GM19035 (cell line): Measurements from ENCODE around the gene TSR2.

Experiments used
- ATAC-seq: cut with Tn5 transposase; IDR thresholded peaks from one replicate; pipeline ENCODE4 v1.9.1; 2021; ENCODE audit not compliant: unreplicated experiment

TSR2 gene, protein sequence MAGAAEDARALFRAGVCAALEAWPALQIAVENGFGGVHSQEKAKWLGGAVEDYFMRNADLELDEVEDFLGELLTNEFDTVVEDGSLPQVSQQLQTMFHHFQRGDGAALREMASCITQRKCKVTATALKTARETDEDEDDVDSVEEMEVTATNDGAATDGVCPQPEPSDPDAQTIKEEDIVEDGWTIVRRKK

DNA sequence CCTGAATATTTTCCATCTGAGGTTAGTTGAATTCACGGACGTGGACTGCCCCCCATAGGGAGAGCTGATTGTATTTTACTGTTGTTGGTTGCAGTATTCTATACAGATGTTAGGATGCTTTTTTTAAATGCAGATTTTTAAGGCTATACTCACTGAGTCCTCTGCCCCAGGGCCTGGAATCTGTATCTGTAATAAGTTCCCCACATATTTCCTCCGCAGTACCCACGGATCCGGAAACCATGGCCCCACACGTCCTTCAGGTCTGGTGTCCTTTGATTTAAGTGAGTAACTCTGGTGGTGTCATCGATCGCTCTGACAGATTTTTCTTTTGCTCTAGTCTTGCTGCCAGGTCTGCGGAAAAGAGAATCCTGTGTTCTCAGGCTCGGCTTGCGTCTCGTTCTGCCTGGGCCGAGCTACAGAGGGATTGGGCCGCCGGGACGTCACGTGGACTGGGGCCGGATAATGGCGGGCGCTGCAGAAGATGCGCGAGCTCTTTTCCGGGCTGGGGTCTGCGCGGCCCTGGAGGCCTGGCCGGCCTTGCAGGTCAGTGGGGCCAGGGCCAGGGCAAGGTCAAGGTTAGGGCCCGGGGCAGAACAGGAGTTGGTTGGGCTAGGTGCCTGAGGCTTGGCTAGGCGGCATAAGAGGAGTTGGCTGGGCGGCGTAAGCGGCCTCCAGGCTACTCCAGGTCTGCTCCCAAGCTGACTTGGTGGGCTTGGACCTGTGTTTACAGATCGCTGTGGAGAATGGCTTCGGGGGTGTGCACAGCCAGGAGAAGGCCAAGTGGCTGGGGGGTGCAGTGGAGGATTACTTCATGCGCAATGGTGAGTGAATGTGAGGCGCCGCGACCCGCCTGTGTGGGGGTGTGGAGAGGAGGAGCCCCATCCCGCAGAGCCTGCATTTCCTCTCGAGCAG is at the start of gene TSR2:
Gene TSR2, plus strand, starts transcription at position 445 of the 912 bp plus-strand sequence. Its CDS starts 18 bp downstream, at position 463.
- ATAC-seq: peak; percentile 97

DNA sequence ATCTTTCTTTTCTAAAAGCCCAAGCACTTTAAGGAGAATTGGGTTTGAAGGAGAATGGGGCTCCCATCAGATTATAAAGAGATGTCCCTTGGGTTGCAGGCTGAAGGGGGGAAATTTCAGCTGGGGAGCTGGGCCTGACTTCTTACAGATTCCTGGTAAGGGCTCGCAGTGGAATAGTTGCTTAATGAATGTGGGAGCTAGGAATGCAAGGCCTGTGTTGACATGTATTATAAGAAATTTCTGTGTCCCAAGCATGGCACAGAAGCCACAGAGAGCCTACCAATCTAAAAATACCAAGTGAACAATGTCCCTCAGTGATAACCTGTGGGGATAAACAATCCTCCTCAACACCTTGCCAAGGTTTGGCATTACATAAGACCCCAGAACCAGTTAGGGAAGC is 43.1 kb upstream of the TSR2 start:
- no peak for ATAC-seq

DNA sequence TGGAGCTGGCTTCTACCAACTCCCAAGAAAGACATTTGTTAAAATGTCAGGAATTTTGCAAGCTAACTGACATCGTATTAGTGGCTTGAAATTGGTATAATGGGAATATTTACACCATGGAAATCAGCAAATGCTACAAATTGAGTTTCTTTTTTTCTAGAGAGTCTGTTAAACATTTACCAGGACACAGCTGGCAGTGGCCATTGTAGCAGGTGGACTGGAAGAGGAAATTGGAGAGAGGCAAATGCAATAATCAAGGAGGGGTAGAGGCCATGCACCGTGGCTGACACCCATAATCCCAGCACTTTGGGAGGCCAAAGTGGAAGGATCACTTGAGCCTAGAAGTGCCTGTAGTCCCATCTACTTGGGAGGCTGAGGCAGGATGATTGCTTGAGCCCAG is 32.9 kb upstream of the TSR2 start:
- no peak for ATAC-seq

DNA sequence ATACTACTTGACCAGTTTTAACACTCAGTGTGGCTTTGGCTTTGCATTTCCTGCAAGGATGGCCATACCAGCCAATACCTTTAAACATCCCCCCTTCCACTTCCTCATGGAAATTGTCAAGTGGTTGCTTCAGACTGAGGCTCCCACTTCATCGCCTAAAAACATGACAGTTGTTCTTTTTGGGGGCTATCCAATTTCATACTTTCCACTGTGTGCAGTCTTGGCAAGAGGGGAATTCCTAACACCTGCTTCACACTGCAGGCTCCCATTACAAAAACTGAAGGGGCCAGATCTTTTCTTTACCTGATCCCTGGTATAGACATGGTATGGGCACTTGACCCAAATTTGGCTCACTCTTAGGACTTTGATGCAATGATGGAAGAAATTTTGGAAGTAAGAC is 28.5 kb upstream of the TSR2 start:
- ATAC-seq: no peak

DNA sequence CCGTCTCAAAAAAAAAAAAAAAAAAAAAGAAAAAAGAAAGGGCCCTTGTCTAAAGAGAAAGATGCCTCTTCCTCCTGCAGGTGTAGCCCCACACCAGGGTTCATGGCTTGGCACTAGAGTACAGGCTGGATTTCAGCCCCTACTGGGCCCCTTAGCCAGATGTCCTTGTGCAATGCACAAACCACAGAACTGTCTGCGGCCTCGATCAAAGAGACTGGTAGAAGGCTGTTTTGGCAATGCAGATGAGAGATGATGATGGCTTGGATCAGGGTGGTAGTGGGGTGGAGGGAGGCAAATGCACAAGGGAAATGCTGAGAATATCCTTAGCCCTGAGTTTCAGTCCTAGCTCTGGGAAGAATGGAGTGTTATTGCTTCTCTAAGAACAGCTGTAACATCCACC is 26.5 kb upstream of the TSR2 start:
- ATAC-seq: no peak

DNA sequence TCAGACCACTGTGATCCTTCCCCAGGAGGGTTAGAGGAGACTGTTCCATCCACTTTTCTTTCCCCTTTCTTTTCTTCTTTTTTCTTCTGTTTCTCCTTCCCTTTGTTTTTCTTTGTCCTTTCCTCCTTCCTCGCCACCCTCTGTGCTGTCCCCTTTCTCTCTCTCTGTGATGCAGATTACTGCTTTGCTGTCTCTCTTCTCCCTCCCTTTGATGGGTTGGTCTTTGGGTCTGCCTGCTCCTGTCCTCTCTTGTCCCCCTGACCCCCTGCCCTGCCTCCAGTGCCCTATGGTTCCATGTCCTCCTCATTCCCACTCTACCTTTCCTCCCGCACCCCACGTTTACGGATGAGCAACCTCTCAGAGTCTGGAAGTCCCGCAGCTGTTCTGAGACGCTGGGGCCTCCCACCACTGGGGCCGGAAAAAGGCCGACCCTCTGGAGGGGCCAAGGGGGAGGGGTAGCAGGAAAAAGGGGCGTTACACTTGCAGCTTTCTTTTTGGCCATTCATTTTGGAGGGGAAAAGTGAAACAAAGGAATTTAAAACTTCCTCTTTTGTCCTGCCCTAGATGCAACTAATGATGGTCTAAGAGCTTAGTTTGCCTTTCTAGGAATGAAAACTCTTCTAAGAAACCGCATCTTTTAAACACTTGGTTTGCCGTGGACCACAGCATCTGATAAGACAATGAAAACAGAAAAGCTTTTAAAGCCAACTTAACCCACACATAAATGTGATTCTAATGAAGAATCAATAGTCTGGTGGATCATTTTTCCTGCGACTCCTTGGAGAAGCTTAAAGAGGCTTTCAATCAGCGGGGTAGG is 24.5 kb upstream of the TSR2 start:
- no peak for ATAC-seq

DNA sequence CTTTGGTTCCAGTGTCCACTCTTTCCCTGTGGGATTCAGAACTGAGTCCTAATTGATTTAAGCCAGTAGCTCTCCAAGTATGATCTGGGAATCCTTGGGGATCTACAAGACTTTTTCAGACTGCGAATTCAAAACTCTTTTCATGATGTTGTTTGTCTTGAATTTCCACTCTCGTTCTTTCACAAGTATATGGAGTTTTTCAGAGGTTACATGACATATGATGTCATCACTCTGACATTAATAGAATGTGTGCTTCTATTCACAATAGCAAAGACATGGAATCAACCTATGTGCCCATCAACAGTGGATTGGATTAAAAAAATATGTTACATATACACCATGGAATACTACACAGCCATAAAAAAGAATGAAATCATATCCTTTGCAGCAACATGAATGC is 23.2 kb upstream of the TSR2 start:
- no peak for ATAC-seq

DNA sequence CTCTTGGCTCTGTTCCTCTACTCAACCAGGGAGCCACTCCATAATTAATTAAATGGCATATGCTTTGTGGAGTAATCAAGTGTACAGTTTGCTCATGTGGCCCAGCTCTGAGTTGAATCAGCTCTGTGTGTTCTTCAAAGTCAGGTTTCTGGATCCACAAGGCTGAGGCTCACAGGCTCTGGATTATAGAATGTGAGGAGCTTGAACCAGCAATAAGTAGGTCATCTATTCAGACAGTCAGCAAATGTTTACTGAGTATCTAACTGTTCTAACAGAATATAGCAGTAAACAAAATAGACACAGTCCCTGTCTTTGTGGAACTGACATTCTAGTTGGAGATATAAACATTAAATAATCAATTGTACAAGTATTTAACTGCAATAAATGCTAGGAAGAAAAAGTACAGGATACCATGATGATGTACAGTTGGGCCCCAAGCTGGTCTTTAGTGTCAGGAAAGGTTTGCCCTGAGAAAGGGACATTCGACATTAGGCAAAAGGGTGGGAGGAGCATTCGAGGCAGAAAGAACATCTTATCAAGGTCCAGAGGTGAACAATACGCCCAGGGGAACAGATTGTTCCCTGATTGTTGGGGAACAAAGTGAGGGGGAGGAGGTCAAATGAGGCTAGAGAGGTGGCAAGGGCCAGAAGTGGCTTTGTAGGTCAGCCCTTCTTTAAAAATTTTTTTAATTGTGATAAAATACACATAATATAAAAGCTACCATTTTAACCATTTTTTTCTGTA is 20.5 kb upstream of the TSR2 start:
- ATAC-seq: no peak

DNA sequence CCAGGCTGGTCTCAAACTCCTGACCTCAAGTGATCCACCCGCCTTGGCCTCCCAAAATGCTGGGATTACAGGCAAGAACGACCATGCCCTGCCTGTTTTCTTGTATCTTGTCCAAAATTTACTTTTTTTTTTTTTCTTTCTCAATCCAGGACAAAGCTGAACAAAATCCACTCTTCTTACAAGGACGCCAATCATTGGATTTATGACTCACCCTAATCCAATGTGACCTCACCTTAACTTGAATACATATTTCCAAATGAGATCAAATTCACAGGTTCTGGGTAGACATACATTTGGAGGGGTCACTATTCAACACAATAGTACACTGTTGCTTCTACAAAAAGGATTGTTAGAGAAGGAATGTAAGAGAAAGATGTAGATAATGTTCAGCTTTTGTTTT is 18.0 kb upstream of the TSR2 start:
- ATAC-seq: no peak

DNA sequence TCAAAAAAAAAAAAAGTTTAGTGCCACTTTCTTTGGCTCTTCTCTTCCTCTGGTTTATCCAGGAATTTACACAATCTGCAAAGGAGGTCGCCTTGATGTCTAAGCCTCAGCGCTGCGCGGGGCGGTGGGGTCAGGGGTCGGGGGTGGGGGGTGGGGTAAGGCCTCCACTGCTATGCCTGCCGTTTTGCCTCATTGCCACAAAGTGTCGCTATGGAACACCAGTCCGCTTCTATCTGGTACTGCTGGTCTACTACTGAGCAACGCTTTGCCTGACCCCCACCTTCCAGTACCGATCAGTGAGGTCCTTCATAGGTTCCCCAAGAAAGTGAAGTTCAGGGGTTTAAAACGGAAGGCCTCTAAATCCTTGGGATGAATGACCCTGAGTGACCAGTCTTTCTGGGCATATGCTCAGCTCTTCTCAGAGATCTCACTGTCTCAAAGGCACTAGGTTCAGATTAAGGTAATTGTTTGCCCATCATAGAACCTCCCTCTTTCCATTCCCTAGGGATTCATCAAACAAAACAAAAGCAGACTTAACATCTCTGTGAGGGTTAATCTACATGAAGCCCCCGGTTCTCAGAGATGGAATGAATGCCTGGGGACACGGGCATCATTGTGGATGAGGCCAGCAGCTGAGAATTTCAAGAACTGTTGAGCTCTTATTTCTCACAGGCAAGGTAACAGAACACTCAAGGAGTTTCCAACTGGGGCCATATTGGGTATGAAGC is 16.9 kb upstream of the TSR2 start:
- ATAC-seq: no peak

DNA sequence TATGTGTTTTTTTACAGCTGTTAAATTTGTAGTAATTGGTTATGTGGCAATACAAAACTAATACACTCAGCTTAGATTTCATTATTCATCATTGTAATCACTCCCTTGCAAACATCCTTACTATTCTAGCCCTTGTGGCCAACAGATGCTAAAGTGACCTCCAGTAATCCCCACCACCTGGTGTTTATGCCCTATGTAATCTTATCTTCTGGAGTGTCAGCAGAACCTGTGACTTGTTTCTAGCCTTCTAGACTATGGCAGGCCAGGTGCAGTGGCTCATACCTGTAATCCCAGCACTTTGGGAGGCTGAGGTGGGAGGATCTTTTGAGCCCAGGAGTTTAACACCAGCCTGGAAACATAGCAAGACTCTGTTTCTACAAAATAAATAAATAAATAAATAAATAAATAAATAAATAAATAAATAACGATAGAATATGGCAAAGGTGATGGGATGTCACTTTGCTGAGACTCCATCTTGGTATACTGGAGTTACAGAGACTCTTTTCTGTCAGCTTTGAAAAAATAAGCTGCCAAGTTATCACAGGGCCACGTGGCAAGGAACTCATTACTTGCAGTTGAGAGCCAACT is 12.3 kb upstream of the TSR2 start:
- no peak for ATAC-seq

DNA sequence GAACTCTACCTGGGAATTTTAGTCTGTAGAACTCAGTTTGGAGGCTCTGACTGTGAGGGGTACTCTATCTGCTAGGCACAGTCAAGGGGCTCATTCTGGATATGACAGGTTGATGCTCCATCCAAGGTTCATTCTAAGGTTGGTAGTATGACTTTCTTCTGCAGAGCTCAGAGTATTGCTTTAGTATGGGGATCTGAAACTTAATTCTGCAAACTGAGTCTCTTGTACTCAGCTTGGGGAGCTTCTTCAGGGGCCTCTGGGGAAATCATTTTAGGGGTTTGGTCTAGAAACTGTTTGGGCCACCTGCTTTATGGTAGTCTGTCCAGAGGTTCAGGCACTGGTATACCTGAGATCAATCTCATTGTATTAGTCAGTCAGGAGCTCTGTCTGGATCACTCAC is 9.7 kb upstream of the TSR2 start:
- ATAC-seq: peak; percentile 58

DNA sequence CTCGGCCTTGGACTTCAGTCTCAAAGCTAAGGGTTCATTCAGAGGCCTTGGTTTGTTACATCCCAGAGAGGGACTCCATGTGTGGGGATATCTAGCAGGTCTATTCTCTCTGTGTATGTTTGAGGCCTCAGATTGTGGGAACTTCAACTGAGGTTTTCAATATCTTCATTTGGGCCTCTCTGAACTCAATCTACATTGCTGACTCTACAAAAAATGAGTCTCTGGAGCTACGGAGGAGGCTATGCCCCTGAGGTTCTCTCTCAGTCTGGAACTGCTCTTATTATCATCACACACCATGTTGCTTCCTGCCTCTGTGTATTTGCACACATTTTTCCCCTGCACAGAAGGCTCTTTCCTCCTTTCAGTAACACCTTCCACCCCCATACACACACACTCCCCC is 5.1 kb upstream of the TSR2 start:
- no peak for ATAC-seq

DNA sequence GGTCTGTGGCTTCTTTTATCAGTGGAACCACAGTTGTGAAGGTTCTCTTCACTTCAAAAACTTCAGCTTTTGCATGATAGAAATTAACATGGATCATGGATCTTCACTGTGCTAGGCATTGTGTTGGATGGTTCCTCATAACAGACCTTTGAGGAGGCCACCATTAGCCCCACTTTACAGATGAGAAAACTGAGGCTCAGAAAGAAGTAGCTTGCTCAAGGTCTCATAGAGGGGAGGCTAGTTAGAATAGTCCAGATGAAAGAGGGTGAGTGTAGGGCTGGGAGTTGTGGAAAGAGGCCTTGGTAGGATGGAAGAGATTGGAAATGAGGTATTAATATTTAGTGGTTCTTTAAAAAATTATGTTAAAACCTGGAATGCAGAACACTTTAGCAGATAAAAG is 2.6 kb downstream of the TSR2 start:
- no peak for ATAC-seq

DNA sequence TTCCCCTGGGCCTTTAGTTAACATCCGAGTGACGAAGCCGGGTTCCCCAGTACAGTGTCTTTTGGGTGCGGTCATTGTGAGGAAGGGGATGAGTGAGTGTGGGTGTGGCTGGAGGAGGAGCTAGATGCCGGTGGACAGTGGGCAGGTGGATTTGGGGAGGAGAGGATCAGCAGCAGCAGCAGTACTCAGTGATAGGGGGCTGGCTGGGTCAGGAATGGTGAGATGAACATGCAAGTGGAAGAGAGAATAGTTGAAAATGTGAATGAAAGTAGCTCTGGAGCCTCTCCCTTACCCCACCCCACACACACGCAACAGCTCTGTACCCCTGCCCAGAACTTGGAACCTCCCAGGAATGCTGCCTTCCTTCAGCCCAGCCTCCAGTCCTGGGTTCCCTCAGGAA is 4.5 kb downstream of the TSR2 start:
- ATAC-seq: no peak

DNA sequence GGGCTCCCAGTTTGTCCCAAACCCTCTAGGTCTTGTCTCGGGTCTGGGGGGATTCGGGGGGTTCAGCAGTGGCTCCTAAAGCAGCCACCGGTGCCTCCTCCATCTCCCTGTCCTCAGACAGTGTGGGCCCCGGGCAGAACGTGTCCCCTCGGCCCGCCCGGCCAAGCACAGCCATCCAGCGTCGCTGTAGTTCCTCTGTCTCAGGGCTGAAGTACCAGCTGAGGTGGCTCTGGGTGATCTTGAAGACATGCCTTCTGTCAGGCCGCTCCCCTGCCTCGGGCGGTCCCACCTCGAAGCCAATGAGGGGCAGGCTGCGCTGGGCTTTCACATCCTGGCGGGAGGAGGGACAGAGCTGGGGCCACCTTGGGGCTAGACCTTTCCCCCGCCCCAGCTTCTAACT is 5.9 kb downstream of the TSR2 start:
- no peak for ATAC-seq

DNA sequence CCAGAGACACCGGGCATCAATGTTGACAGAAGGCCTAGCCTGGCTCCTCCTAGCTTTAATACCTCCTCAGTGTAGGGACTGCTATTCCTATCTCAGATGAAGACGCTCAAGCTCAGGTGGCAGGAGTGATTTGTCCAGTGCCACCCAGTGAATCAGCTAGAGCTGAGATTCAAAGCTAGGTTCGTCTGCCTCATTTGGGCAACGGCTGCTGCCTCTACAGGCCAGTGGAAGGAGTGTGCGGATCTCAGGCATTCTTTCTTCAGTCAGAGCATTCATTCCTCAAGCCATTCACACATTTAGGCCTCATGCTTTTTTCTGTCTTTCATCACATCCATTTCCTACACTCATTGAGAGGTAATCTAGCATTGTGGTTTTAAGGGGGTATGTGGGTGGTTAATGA is 7.3 kb downstream of the TSR2 start:
- ATAC-seq: no peak

DNA sequence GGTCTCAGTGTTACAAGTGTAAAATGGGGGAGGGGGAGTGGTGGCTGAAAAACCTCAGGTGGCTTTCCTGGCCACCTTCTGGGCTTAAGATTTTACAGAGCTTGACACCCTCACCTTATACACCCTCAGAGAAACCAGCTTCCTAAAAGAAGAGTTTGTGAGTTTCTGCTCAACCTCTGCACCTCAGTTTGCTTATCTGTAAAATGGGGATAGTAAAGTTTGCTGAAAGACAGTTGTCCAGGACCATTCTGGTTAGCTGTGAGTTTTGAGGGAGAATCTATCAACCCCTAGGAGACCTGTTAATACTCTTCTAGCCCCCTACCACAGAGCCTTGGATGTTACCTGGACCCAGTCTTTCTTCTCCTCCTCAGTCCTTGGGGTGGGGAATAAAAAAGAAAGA is 9.7 kb downstream of the TSR2 start:
- ATAC-seq: no peak

DNA sequence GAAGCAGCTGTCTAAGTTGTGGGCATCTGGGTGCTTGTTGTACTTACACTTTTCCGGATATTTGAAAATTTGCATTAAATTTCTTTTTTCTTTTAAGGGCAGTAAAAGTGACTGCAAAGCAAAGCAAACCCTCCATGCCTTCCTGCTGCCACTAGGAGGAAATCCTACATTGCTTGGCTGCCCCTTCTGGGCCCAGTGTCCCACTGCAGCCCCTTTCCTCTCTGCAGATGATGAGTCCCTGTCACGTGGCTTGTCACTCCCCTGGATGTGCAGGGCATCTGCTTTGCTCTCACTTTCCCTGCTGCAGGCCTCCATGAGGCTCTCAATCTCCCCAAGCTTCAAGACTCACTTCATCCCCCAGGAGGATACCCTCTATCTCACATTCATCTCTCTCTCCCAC is 12.7 kb downstream of the TSR2 start:
- no peak for ATAC-seq
